LHCN-M2 (cell line): ENCODE data around the gene OFD1. TPM values are rescaled to one million over a fixed set of nuclear protein-coding genes. Genes with fewer than 3 reads are reported as not detected.

Experiments
- DNase-seq: peaks from one replicate; pipeline ENCODE4 v3.0.0-alpha.2; 2012; ENCODE audit warnings: low read depth
- total RNA-seq: library from RNA; depleted of rRNA; stranded (reverse); fragments of >200 nt; gene quantifications from 2 replicates; pipeline ENCODE4 v1.2.3, GENCODE V29; 2014

Gene OFD1
- total RNA-seq, 1 experiment from 2014 or later, result 7.3 TPM

DNA sequence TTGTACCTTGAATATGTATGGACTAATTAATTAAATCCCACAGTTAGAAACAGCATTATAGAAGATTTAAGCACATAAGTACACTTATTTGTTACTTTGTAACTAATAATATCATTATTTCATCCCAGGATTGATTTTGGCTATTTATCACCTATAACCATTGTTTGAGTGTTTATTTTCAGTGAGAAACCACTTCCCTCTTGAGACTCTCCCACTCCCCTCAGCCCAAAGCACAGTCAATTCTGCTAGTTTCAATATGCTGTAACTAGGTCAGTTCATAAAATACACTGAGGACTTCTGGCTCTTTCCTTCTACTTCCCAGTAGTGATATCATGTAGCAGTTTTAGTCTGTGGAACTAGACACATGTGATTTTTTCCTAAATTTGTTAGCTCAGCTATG is 16.3 kb downstream of the OFD1 start:
- DNase-seq, result no peak

DNA sequence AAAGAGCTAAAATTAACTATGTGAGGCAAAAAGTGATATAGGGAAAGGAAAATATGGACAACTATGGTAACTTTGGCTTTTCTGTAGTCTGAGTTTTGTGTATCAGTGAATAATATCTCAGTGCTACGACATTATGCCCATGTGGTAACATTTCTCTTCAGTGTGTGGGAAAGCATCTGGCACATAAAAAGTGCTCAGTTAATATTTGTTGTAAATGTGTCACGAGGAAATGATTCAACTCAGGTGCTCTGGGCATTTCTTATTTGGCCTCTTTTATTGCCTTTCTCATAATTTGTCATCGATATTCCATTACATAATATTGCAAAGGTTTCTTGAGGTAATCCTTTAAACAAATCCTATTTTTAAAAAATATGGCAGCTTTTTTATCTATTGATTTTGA is 17.6 kb downstream of the OFD1 start:
- no peak for DNase-seq

- no peak for DNase-seq
Observed at GRCh38 chrX:13752646-13753045, 18.1 kb downstream of the OFD1 start.

DNA sequence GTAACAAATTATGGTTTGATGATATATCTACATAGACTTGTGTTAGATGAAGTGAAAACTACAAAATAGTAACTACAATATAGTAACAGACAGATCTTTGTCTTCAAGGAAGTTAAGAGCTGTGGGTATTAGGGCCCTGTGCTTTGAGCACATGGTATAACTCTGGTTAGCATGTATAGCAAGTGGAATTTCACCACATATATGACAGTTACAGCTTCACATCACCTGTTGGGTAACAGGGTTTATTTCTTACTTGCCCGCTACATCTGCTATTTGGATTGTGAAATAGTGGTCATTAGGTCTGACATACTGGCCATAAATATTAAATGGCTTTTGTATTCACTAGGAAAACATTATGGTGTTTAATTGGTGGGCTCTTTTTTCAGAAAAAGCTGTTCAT is 20.2 kb downstream of the OFD1 start:
- DNase-seq, result no peak

GRCh38 chrX:13755254-13755653 is 20.7 kb downstream of the OFD1 start:
- DNase-seq, result no peak

DNA sequence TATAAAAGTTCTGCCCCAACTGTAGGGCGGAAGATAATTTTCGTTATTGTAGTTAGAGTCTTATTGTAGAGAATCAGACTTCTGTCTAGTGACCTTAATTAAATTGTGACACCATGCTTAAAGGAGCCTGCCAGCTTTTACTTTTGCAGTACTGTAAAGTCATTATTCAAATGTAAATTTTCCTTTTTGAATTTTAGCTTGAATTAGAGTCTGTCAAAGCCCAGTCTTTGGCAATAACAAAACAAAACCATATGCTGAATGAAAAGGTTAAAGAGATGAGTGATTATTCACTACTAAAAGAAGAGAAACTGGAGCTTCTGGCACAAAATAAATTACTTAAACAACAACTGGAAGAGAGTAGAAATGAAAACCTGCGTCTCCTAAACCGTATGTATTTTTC is 21.8 kb downstream of the OFD1 start:
- no peak for DNase-seq

GRCh38 chrX:13759152-13759718 is 24.7 kb downstream of the OFD1 start:
- no peak for DNase-seq

DNA sequence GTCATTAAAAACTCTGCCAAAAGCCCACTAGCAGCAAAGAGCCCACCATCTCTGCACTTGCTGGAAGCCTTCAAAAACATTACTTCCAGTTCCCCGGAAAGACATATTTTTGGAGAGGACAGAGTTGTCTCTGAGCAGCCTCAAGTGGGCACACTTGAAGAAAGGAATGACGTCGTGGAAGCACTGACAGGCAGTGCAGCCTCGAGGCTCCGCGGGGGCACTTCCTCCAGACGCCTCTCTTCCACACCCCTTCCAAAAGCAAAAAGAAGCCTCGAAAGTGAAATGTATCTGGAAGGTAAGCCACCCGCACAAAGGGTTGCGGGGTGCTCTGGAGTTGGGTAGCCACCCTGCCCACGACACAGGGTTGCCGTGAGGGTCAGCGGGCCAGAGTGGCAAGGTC is 25.9 kb downstream of the OFD1 start:
- DNase-seq, result no peak

DNA sequence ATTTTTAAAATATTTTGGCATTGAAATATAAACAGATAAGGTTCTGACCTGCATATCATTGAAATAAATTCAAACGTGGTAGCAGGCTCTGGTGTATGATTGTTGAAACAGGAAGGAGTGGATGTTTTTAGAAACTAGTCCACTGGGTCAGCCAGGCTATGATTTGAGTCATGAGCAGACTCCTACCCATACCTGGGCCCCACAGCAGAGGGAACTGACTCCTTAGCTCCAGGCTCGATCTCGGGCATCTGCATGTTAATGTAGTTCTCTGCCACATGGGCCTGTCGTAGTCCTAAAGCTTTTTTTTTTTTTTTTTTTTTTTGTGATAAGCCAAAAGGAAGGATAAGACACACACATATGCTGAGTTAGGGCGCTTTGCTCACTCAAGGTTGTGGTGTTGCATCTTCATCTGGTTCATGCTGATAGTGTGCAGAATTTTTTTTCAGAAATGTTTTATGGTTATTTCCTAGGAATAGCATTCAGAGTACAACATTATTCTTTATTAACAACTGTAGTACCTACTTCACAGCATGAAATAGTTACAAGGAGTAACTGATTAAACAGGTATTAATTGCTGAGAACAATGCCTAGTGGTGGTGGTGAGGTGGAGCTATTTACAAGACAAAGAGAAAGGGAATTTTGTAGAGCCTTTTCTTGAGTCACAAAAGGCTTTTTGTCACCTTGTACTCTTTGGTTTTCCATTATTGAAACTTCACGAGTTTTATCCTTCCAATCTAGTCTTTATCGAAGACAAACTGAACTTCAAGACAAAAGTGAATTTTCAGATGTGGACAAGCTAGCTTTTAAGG is 27.3 kb downstream of the OFD1 start:
- DNase-seq, result no peak

GRCh38 chrX:13763489-13763888 is 28.9 kb downstream of the OFD1 start:
- DNase-seq, result peak; percentile 17

DNA sequence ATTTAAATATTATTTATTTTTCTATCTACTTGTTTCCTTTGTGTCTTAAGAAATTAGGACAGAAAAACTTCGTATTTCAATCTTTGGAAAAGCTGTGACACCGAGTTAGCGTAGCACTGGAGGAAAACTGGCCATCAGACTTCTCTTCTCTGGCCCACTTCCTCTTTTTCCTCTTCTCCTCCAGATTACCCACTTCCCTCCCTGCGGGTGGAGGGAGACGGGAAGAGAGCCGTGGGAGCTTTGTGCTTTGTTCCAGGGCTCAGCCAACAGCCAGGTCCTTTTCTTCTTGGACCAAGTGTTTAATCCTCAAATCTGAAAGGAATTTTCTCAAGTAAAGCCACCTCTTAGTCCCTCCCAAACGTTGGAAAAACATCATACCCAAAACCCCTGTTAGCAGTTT is 29.7 kb downstream of the OFD1 start:
- no peak for DNase-seq

DNA sequence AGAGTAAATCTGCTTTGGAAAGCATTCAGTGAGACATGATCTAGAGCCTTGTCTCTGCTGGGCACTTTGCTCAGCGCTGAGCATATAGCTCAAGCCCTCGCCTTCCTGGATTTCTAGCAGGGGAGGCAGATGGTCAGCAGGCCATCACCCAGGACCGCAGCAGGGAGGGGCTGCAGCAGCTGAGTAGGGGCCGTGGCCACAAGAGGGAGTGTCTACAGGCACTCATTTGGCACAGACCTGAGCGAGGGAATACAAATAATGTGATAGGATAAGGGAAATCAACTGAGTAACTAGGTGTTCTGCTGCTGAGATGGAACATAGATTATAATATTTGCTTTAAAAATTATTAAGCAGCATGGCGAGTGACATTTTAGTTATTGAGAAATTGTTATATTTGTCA is 30.2 kb downstream of the OFD1 start:
- DNase-seq, result peak; percentile 7

GRCh38 chrX:13768939-13769338 is 34.4 kb downstream of the OFD1 start:
- DNase-seq, result no peak

DNA sequence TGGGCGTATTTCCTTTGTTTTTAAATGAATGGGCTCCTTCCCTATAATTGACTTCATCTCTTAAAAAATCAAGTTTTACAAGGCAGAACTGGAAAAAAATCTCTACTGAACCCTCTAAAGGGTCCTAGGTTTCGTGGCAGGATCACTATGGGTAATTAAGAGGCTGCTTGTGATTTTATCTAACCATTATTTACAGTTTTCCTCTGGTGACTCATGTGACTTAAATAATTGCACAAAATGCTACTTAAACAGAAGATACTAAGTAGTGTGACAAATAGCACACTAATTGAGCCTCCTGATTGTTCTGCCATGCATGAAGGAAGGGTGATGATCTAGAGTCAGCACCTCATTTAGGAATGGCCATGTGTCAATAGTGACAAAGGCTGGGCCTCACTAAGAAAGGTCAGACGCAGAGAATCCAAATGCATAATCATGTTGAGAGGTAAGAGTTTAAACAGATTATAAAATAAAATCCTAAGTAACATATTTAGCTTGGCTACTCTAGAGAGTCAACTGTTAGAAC is 35.5 kb downstream of the OFD1 start:
- no peak for DNase-seq

GRCh38 chrX:13774696-13775095 is 40.1 kb downstream of the OFD1 start:
- DNase-seq, result peak; percentile 22

DNA sequence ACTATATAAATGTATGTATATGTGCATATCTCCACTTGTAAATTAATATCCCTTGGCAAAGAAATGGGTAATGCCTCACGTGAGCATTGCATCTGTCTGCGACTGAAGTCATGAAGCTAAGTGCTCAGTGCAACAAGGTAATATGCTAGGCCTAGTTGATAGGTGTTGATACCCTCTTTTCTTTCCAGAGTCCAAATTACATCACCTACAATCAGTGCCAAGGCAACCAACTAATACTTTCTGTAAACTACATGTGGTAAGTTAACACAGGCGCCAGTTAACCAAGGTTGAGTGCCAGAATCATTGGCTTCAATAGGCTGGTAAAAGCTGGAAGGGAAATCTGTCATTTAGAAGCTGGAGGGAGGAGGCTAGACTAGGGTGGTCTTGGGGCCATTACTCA is 41.3 kb downstream of the OFD1 start:
- no peak for DNase-seq

DNA sequence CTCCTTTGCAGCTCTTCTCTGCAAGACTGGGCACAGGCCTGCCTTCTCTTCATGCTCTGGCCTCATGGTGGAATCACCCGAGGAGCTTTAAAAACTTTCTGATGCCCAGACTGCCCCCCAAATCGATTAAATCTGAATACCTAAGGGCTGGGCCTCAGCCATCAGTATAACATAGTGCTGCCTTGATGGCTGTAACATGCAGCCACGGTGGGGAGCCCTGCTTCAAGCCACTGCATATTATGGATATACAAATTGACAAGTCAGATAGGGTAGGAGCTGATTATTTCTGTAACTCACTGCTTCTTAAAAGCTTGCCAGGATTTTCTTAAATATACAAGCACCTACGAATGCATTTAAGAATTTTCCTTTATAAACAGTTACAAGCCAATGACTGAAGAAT is 41.8 kb downstream of the OFD1 start:
- no peak for DNase-seq

GRCh38 chrX:13778916-13779315 is 44.4 kb downstream of the OFD1 start:
- peak; percentile 61 for DNase-seq

DNA sequence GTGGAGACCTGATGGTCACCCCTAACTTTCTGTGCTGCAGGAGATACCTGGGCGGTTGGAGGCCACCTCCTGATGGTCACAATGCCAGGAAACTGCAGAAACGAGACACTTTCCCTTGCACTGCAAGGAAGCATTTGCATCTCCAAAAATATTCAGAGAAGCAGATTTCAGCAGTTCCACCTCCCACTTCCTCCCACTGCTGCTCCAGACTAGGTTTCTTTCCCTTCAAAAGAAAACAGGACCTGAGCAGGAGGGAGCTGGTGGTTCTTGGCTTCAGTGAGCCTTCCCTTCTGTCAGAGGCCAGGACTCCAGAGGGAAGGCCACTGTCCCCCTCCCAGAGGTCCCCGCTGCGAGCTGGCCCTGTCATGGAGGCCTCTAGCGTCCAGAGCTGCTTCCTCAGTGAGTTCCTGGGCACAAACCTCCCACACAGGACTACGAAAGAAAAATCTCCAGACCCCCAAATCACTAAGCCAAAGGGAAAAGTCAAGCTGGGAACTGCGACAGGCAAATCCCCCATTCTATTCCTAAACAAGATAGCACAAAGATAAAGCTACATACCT is 46.4 kb downstream of the OFD1 start:
- no peak for DNase-seq

GRCh38 chrX:13786048-13786447 is 51.5 kb downstream of the OFD1 start:
- DNase-seq, result no peak

- peak; percentile 2 for DNase-seq
Observed at GRCh38 chrX:13790206-13791131, 55.9 kb downstream of the OFD1 start.

DNA sequence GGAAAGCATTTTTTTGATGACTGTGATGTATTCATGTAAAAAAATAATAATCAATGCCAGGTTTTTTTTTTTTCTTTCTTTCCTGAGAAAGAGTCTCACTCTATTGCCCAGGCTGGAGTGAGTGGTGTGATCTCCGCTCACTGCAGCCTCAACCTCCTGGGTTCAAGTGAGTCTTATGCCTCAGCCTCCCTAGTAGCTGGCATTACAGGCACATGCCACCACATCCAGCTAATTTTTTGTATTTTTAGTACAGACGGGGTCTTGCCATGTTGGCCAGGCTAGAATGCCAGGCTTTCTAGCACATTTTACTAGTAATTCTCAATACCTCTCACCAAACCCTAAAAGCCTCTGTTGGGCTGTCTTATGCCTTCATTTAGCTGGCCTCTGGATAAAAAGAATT is 56.6 kb downstream of the OFD1 start:
- DNase-seq, result no peak
